ENCODE measurements around the gene ZNF784.

DNA sequence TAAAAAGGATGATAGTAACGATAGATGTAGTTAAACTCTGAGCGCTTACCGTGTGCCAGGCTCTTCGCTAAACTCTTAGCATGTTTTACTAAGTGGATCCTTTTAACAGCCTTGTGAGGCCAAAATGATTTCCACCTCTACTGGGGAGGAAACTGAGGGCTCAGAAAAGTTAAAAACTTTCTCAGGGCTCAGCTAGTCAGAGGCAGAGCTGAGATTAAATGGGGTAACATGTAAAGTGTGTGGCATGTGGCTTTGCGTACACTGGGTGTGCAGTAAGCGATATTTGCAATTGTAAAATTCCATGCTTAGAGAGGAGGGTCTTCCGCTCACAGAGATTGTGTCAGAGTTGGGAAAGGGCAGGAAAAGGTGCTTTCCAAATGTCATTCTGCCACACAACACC, 32.2 kb upstream of the ZNF784 start:
- no peak for TF ChIP-seq CTCF (IDR thresholded peaks at IDR 0.05 in 2 of 3, conservative IDR thresholded peaks at IDR 0.05 in 1 of 3; ENCODE audit: insufficient read depth in 2 of 3, low read depth in 1 of 3, low read length in 3 of 3)
- TF ChIP-seq POLR2A (conservative IDR thresholded peaks at IDR 0.05) = no peak
- no peak for TF ChIP-seq ZNF316 (IDR thresholded peaks at IDR 0.05)
- no peak for TF ChIP-seq ELF1 (tag; IDR thresholded peaks at IDR 0.05)

Data from K562 (cell line).